SK-N-SH treated with all-trans-retinoic acid at 6 μM for 48 hours (cell line): ENCODE measurements around the gene COX5A.

Experiments used
- PPARA ChIP-seq: fragments of 250-450 bp; sonication (Bioruptor Pico); IDR thresholded peaks from 2 replicates; pipeline ENCODE4 v1.5.0; 2020; ENCODE audit warnings: mild to moderate bottlenecking, borderline replicate concordance
- ZC3H10 ChIP-seq: fragments of 250-450 bp; sonication (Bioruptor Pico); IDR thresholded peaks from 2 replicates; pipeline ENCODE4 v1.5.1; 2021; ENCODE audit warnings: mild to moderate bottlenecking, moderate library complexity
- ZFP3 ChIP-seq: fragments of 250-450 bp; sonication (Bioruptor Pico); IDR thresholded peaks from 2 replicates; pipeline ENCODE4 v1.5.0; 2020; ENCODE audit warnings: mild to moderate bottlenecking, moderate library complexity
- ZNF565 ChIP-seq: fragments of 450-650 bp; formaldehyde crosslinking; conservative IDR thresholded peaks from 2 replicates; pipeline ENCODE4 v1.5.0; 2020; ENCODE audit warnings: low read depth, mild to moderate bottlenecking, moderate library complexity
- ZNF70 ChIP-seq: fragments of 450-650 bp; formaldehyde crosslinking; IDR thresholded peaks from 2 replicates; pipeline ENCODE4 v1.5.0; 2020; ENCODE audit warnings: mild to moderate bottlenecking, moderate library complexity

GRCh38 chr15:74978077-74978476 is 40.2 kb upstream of the COX5A start:
- TF ChIP-seq ZC3H10 (no peak), PPARA (no peak), ZFP3 (CRISPR knock-in tag) (no peak), ZNF565 (CRISPR knock-in tag) (no peak), ZNF70 (CRISPR knock-in tag) (no peak)
